Mammary epithelial cell (primary cell): ENCODE results near the gene TTLL4.
"Not testable (repeated sequence)": the region's sequence is repeated elsewhere in the genome, so short reads cannot be mapped to it uniquely, and the experiment has no call there.

Source experiments
- CTCF ChIP-seq, 2 donors: IDR thresholded peaks in 1 of 2; conservative IDR thresholded peaks in 1 of 2; 2 replicates each; pipeline ENCODE4 v1.5.1; 2011 to 2012; ENCODE audit warnings: inconsistent platforms in 2 of 2, low read length in 2 of 2, mild to moderate bottlenecking in 2 of 2, control low read depth in 1 of 2, low read depth in 1 of 2; ENCODE audit not compliant: insufficient read depth in 1 of 2; ENCODE audit errors: extremely low read depth in 1 of 2
- EZH2 ChIP-seq: IDR thresholded peaks from 2 replicates; pipeline ENCODE4 v1.6.1; 2012; ENCODE audit warnings: low read length, inconsistent platforms, borderline replicate concordance

- not testable (repeated sequence) for TF ChIP-seq EZH2
- peak; percentile 88 to 93 for TF ChIP-seq CTCF (conservative IDR thresholded peaks at IDR 0.05 in 1 of 2, IDR thresholded peaks at IDR 0.05 in 1 of 2; ENCODE audit: extremely low read depth in 1 of 2, insufficient read depth in 1 of 2, low read depth in 1 of 2, low read length in 2 of 2)
Measured at GRCh38 chr2:218687400-218688060, 23.1 kb upstream of the TTLL4 start.
